HEK293 (cell line): Measurements from ENCODE around the gene DCX.

Experiments
- CTCF ChIA-PET: fragments of 350-600 bp; formaldehyde crosslinking; extraction: SDS; loops from one replicate; lab custom pipeline; 2021; ENCODE audit warnings: antibody characterized with exemption; lab: Yijun Ruan, JAX
- POLR2A ChIA-PET: fragments of 300-600 bp; formaldehyde crosslinking; extraction: SDS; loops from one replicate; lab custom pipeline; 2020; ENCODE audit warnings: antibody characterized with exemption, inconsistent platforms; lab: Yijun Ruan, JAX
- H3K27ac ChIP-seq: fragments of 200-500 bp; sonication (Bioruptor generic); 2 replicates; pipeline ENCODE4 v1.5.1; 2014; ENCODE audit warnings: low read depth, low read length, control low read depth, inconsistent platforms; ENCODE audit errors: extremely low read depth
- H3K36me3 ChIP-seq, 2 experiments: fragments of 200-500 bp in 1 of 2; sonication (Bioruptor generic) in 1 of 2; 1 replicate in 1 of 2; 2 replicates in 1 of 2; pipeline ENCODE4 v1.5.1; 2014 to 2017; ENCODE audit warnings: inconsistent platforms in 2 of 2, low read length in 2 of 2; ENCODE audit not compliant: control insufficient read depth in 2 of 2, insufficient read depth in 1 of 2
- H3K4me1 ChIP-seq: fragments of 200-500 bp; sonication (Bioruptor generic); 2 replicates; pipeline ENCODE4 v1.5.1; 2014; ENCODE audit warnings: mild to moderate bottlenecking, low read length, inconsistent platforms; ENCODE audit not compliant: control insufficient read depth, insufficient read depth
- H3K4me3 ChIP-seq: 2 replicates; pipeline ENCODE4 v1.5.1; 2011; ENCODE audit warnings: low read depth, mild to moderate bottlenecking, control low read depth, low read length, moderate library complexity
- H3K9me3 ChIP-seq: fragments of 200-500 bp; sonication (Bioruptor generic); 2 replicates; pipeline ENCODE4 v1.5.1; 2014; ENCODE audit warnings: low read depth, low read length, inconsistent platforms; ENCODE audit not compliant: control insufficient read depth, insufficient read depth
- GFI1B ChIP-seq: fragments of 450-650 bp; formaldehyde crosslinking; IDR thresholded peaks from 2 replicates; pipeline ENCODE4 v1.5.1; 2016; ENCODE audit warnings: missing biosample characterization, missing genetic modification characterization
- REPIN1 ChIP-seq: fragments of 450-650 bp; formaldehyde crosslinking; IDR thresholded peaks from 2 replicates; pipeline ENCODE4 v1.5.1; 2017; ENCODE audit warnings: missing biosample characterization, missing genetic modification characterization, low read depth
- SP3 ChIP-seq: fragments of 450-650 bp; formaldehyde crosslinking; IDR thresholded peaks from 2 replicates; pipeline ENCODE4 v1.5.1; 2016; ENCODE audit warnings: missing biosample characterization, missing genetic modification characterization
- TRIM28 ChIP-seq: IDR thresholded peaks from 2 replicates; pipeline ENCODE4 v1.6.1; 2011; ENCODE audit warnings: low read length, control low read depth, borderline replicate concordance
- WT1 ChIP-seq: fragments of 450-650 bp; formaldehyde crosslinking; IDR thresholded peaks from 2 replicates; pipeline ENCODE4 v1.5.1; 2016; ENCODE audit warnings: missing biosample characterization, missing genetic modification characterization
- ZBTB20 ChIP-seq: fragments of 450-650 bp; formaldehyde crosslinking; IDR thresholded peaks from 2 replicates; pipeline ENCODE4 v1.5.1; 2016; ENCODE audit warnings: missing biosample characterization, missing genetic modification characterization
- ZFP41 ChIP-seq: fragments of 450-650 bp; formaldehyde crosslinking; IDR thresholded peaks from 2 replicates; pipeline ENCODE4 v1.5.1; 2016; ENCODE audit warnings: missing biosample characterization, missing genetic modification characterization, borderline replicate concordance
- ZNF121 ChIP-seq: fragments of 450-650 bp; formaldehyde crosslinking; IDR thresholded peaks from 2 replicates; pipeline ENCODE4 v1.5.1; 2016; ENCODE audit warnings: missing biosample characterization, missing genetic modification characterization
- ZNF2 ChIP-seq: fragments of 450-650 bp; formaldehyde crosslinking; IDR thresholded peaks from 2 replicates; pipeline ENCODE4 v1.5.1; 2016; ENCODE audit warnings: missing biosample characterization, missing genetic modification characterization
- ZNF23 ChIP-seq: fragments of 450-650 bp; formaldehyde crosslinking; IDR thresholded peaks from 2 replicates; pipeline ENCODE4 v1.5.1; 2016; ENCODE audit warnings: missing biosample characterization, missing genetic modification characterization, borderline replicate concordance
- ZNF311 ChIP-seq: fragments of 450-650 bp; formaldehyde crosslinking; IDR thresholded peaks from 2 replicates; pipeline ENCODE4 v1.5.1; 2017; ENCODE audit warnings: missing biosample characterization, missing genetic modification characterization, borderline replicate concordance
- ZNF335 ChIP-seq: fragments of 450-650 bp; formaldehyde crosslinking; conservative IDR thresholded peaks from 2 replicates; pipeline ENCODE4 v1.5.1; 2016; ENCODE audit warnings: missing biosample characterization, missing genetic modification characterization
- ZNF354C ChIP-seq: fragments of 450-650 bp; formaldehyde crosslinking; IDR thresholded peaks from 2 replicates; pipeline ENCODE4 v1.5.1; 2016; ENCODE audit warnings: missing biosample characterization, missing genetic modification characterization, low read depth, borderline replicate concordance
- ZNF510 ChIP-seq: fragments of 450-650 bp; formaldehyde crosslinking; IDR thresholded peaks from 2 replicates; pipeline ENCODE4 v1.5.1; 2018; ENCODE audit warnings: mild to moderate bottlenecking, missing genetic modification characterization, missing biosample characterization; ENCODE audit not compliant: insufficient replicate concordance
- ZNF549 ChIP-seq: fragments of 450-650 bp; IDR thresholded peaks from 2 replicates; pipeline ENCODE4 v1.5.1; 2018; ENCODE audit warnings: missing biosample characterization, missing genetic modification characterization, mild to moderate bottlenecking, inconsistent platforms, moderate library complexity
- ZNF626 ChIP-seq: fragments of 450-650 bp; sonication (Bioruptor Pico); formaldehyde crosslinking; IDR thresholded peaks from 2 replicates; pipeline ENCODE4 v1.5.1; 2018; ENCODE audit warnings: missing biosample characterization, missing genetic modification characterization, inconsistent platforms
- ZNF776 ChIP-seq: fragments of 450-650 bp; formaldehyde crosslinking; IDR thresholded peaks from 2 replicates; pipeline ENCODE4 v1.5.0; 2017; ENCODE audit warnings: missing biosample characterization, missing genetic modification characterization, borderline replicate concordance
- ZNF837 ChIP-seq: fragments of 450-650 bp; formaldehyde crosslinking; IDR thresholded peaks from 2 replicates; pipeline ENCODE4 v1.5.1; 2016; ENCODE audit warnings: missing biosample characterization, missing genetic modification characterization
- TF ChIP-seq, protein P1 (sequence below): sonication (generic); formaldehyde crosslinking; IDR thresholded peaks from 2 replicates; pipeline ENCODE4 v1.8.1; 2022; ENCODE audit warnings: mild to moderate bottlenecking, moderate library complexity, missing genetic modification reagents
- TF ChIP-seq, protein P2 (sequence below): fragments of 450-650 bp; formaldehyde crosslinking; IDR thresholded peaks from 2 replicates; pipeline ENCODE4 v1.5.1; 2016; ENCODE audit warnings: missing biosample characterization, missing genetic modification characterization
- TF ChIP-seq, protein P3 (sequence below): fragments of 450-650 bp; formaldehyde crosslinking; IDR thresholded peaks from 2 replicates; pipeline ENCODE4 v1.5.1; 2016; ENCODE audit warnings: missing biosample characterization, missing genetic modification characterization
- TF ChIP-seq, protein P4 (sequence below): fragments of 450-650 bp; formaldehyde crosslinking; IDR thresholded peaks from 2 replicates; pipeline ENCODE4 v1.5.1; 2017; ENCODE audit warnings: missing biosample characterization, missing genetic modification characterization
- TF ChIP-seq, protein P5 (sequence below): fragments of 450-650 bp; IDR thresholded peaks from 2 replicates; pipeline ENCODE4 v1.5.1; 2018; ENCODE audit warnings: missing biosample characterization, mild to moderate bottlenecking, missing genetic modification characterization
- TF ChIP-seq, protein P6 (sequence below): fragments of 450-650 bp; formaldehyde crosslinking; IDR thresholded peaks from 2 replicates; pipeline ENCODE4 v1.5.1; 2016; ENCODE audit warnings: missing biosample characterization, missing genetic modification characterization, low read depth

DCX gene

DNA sequence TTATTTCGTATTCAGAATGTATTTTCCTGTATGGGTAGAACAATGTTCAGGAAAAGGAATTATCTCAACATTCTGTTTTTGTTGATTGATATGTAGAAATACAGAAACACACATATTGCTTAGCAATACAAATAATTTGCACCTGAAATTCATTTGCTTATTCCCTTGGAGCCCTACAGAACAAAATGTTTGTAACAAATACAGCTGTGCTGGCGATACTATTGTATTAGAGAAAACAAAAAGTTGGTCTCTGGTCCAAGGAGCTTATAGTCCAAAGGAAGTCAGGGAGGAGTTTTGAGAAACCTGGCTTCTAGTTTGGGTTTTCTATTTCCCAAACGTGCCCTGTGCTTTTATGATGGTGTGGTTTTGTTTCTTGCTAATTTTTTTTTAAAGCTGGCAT, 104.0 kb downstream of the DCX start:
- no peaks in the 10 kb centered on the region for H3K4me1 ChIP-seq
- TF ChIP-seq ZBTB20 (tag by site-specific recombination) (no peak), WT1 (tag by site-specific recombination) (no peak), ZNF510 (no peak), ZNF121 (tag by site-specific recombination) (no peak), ZNF776 (tag by site-specific recombination) (no peak), ZNF311 (tag by site-specific recombination) (no peak), GFI1B (tag by site-specific recombination) (no peak), ZFP41 (tag by site-specific recombination) (no peak), ZNF837 (tag by site-specific recombination) (no peak), ZNF335 (tag by site-specific recombination) (no peak), TRIM28 (no peak), SP3 (tag by site-specific recombination) (no peak)
- TF ChIP-seq, protein P1, sequence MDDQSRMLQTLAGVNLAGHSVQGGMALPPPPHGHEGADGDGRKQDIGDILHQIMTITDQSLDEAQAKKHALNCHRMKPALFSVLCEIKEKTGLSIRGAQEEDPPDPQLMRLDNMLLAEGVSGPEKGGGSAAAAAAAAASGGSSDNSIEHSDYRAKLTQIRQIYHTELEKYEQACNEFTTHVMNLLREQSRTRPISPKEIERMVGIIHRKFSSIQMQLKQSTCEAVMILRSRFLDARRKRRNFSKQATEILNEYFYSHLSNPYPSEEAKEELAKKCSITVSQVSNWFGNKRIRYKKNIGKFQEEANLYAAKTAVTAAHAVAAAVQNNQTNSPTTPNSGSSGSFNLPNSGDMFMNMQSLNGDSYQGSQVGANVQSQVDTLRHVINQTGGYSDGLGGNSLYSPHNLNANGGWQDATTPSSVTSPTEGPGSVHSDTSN (CRISPR knock-in tag) = no peak
- TF ChIP-seq, protein P2, sequence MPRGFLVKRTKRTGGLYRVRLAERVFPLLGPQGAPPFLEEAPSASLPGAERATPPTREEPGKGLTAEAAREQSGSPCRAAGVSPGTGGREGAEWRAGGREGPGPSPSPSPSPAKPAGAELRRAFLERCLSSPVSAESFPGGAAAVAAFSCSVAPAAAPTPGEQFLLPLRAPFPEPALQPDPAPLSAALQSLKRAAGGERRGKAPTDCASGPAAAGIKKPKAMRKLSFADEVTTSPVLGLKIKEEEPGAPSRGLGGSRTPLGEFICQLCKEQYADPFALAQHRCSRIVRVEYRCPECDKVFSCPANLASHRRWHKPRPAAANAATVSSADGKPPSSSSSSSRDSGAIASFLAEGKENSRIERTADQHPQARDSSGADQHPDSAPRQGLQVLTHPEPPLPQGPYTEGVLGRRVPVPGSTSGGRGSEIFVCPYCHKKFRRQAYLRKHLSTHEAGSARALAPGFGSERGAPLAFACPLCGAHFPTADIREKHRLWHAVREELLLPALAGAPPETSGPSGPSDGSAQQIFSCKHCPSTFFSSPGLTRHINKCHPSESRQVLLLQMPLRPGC (tag by site-specific recombination) = no peak
- TF ChIP-seq, protein P3, sequence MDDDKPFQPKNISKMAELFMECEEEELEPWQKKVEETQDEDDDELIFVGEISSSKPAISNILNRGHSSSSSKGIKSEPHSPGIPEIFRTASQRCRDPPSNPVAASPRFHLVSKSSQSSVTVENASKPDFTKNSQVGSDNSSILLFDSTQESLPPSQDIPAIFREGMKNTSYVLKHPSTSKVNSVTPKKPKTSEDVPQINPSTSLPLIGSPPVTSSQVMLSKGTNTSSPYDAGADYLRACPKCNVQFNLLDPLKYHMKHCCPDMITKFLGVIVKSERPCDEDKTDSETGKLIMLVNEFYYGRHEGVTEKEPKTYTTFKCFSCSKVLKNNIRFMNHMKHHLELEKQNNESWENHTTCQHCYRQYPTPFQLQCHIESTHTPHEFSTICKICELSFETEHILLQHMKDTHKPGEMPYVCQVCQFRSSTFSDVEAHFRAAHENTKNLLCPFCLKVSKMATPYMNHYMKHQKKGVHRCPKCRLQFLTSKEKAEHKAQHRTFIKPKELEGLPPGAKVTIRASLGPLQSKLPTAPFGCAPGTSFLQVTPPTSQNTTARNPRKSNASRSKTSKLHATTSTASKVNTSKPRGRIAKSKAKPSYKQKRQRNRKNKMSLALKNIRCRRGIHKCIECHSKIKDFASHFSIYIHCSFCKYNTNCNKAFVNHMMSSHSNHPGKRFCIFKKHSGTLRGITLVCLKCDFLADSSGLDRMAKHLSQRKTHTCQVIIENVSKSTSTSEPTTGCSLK = no peak
- TF ChIP-seq, protein P4, sequence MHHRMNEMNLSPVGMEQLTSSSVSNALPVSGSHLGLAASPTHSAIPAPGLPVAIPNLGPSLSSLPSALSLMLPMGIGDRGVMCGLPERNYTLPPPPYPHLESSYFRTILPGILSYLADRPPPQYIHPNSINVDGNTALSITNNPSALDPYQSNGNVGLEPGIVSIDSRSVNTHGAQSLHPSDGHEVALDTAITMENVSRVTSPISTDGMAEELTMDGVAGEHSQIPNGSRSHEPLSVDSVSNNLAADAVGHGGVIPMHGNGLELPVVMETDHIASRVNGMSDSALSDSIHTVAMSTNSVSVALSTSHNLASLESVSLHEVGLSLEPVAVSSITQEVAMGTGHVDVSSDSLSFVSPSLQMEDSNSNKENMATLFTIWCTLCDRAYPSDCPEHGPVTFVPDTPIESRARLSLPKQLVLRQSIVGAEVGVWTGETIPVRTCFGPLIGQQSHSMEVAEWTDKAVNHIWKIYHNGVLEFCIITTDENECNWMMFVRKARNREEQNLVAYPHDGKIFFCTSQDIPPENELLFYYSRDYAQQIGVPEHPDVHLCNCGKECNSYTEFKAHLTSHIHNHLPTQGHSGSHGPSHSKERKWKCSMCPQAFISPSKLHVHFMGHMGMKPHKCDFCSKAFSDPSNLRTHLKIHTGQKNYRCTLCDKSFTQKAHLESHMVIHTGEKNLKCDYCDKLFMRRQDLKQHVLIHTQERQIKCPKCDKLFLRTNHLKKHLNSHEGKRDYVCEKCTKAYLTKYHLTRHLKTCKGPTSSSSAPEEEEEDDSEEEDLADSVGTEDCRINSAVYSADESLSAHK (tag by site-specific recombination) = no peak
- no peaks in the 10 kb centered on the region; the same call in 1 of the 2 replicates for H3K9me3 ChIP-seq
- no peak overlapping the region for H3K4me3 ChIP-seq
- ChIA-PET POLR2A (no interaction called here), CTCF (no interaction called here)
- no peaks in the 10 kb centered on the region for H3K36me3 ChIP-seq
- H3K27ac ChIP-seq = no peak overlapping the region

DNA sequence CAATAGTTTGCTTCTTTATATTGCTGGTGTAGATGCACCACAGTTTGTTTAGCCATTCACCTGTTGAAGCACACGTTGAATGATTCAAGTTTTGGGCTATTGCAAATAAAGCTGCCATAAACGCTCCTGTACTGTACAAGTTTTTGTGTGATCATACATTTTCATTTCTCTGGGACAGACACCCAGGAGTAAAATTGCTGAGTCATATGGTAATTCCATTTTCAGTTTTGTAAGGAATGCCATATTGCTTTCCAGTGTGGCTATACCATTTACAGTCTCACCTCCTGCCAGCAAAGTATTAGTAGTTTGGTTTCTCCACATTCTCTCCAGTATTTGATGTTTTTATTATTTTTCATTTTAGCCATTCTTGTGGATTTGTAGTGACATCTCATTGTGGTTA, 109.7 kb downstream of the DCX start:
- ChIA-PET CTCF (no interaction called here), POLR2A (no interaction called here)
- Histone ChIP-seq H3K9me3 (no peaks in the 10 kb centered on the region), H3K27ac (no peak overlapping the region), H3K4me3 (no peak overlapping the region), H3K36me3 (no peaks in the 10 kb centered on the region), H3K4me1 (no peaks in the 10 kb centered on the region)
- TF ChIP-seq ZNF354C (tag by site-specific recombination) (no peak), ZNF549 (tag by site-specific recombination) (no peak), ZNF311 (tag by site-specific recombination) (no peak), ZNF626 (tag by site-specific recombination) (no peak), WT1 (tag by site-specific recombination) (no peak), ZNF2 (tag by site-specific recombination) (no peak), ZNF23 (tag by site-specific recombination) (no peak), REPIN1 (tag by site-specific recombination) (no peak)
- TF ChIP-seq, protein P5, sequence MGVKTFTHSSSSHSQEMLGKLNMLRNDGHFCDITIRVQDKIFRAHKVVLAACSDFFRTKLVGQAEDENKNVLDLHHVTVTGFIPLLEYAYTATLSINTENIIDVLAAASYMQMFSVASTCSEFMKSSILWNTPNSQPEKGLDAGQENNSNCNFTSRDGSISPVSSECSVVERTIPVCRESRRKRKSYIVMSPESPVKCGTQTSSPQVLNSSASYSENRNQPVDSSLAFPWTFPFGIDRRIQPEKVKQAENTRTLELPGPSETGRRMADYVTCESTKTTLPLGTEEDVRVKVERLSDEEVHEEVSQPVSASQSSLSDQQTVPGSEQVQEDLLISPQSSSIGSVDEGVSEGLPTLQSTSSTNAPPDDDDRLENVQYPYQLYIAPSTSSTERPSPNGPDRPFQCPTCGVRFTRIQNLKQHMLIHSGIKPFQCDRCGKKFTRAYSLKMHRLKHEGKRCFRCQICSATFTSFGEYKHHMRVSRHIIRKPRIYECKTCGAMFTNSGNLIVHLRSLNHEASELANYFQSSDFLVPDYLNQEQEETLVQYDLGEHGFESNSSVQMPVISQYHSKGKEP (tag by site-specific recombination) = no peak
- TF ChIP-seq, protein P6, sequence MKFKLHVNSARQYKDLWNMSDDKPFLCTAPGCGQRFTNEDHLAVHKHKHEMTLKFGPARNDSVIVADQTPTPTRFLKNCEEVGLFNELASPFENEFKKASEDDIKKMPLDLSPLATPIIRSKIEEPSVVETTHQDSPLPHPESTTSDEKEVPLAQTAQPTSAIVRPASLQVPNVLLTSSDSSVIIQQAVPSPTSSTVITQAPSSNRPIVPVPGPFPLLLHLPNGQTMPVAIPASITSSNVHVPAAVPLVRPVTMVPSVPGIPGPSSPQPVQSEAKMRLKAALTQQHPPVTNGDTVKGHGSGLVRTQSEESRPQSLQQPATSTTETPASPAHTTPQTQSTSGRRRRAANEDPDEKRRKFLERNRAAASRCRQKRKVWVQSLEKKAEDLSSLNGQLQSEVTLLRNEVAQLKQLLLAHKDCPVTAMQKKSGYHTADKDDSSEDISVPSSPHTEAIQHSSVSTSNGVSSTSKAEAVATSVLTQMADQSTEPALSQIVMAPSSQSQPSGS = no peak
